ENCODE data around the gene ALDH3B2. TPM values are rescaled to one million over a fixed set of nuclear protein-coding genes. Genes with fewer than 3 reads are reported as not detected.

The ALDH3B2 gene
- polyA plus RNA-seq, 3 donors: 1.8 to 3.1 (median 2.0) TPM

GRCh38 chr11:67616431-67617242 lies 57.8 kb downstream of the ALDH3B2 start:
- no peak for DNase-seq (ENCODE audit: low read depth in 3 of 3, low spot score in 2 of 3)

- no peak for DNase-seq (ENCODE audit: low read depth in 3 of 3, low spot score in 2 of 3)
Observed at GRCh38 chr11:67615728-67616430, 58.5 kb downstream of the ALDH3B2 start.

DNA sequence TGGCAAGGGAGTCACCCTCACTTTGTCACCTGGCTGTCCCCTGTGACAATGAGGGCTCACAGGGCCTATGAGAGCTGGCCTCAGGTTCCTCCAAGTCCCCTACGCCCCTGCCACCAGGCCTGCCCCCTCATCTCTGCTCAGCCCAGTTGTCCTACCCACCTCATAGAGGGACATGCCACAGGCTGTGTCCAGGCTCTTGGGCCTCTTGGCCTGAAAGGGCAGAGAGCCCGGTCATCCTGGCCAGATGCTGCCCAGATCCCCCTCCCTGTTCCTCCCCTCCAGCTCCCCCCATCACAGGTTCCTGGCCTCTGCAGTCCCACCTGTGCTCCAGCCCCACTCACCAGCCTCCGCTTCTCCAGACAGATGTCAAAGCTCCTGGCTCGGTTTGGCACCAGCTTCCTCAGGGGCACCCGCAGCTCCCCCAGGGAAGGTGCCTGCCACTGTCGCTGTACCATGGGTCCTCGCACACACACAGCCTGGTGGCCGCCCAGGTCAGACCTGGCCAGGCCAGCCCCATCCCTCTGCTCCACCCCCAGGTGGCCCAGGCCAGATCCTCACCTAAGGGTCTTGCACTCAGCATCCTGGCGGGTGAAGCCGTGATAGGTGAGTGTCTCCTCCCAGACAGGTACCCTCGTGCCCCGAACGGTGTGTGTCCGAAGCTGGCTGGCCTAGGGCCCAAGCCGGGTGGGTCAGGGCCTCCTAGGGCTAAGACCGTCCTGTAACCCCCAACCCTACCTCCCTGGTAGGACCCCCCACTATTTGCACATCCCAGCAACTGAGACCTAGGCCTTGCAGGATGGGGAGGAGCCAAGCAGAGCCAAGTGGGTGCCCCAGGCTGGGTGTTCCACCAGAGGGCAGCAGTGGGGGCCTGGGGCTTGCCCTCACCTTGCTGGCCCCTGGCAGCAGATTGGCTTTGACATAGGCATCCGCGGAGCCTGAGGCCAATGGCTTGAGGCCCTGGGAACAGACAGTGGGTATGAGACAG lies 59.4 kb downstream of the ALDH3B2 start:
- no peak for DNase-seq (ENCODE audit: low read depth in 3 of 3, low spot score in 2 of 3)

DNA sequence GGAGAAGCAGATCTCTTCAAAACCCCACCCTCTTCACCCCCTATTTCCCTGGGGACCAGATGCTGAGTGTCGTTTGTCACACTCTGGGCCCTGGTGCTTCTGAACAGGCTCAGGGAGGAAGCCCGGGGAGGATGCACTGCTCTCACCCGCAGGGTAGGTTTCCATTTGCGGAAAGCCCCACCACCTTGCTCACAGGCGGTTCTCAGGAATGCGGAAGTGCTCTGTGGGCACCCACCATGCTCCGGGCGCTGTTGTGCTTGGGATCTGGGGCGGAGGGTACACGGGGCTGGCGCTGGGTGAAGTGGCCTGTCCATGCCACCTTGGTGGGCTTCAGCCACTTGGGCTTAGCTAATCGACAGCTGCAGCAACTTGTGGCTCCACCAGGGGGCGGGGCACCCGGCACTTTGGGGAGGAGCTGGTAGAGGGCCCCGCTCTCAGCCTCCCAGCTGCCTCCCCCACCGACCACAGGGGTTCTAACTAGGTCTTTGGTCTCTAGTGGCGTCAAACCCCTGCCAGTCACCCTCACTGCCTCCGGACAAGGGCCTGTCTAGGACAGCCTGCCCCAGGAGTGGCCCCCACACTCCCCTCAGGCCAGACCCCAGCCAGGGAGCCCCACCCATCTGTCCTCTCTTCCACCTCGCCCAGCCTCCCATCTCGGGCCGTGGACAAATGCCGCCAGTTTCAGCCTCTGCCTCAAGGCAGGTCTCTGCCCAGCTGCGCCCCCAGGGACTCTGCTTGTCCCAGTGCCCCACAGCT lies 60.3 kb downstream of the ALDH3B2 start:
- DNase-seq (ENCODE audit: low read depth in 3 of 3, low spot score in 2 of 3): peak in 1 of 3 donors; percentile 40

- no peak for DNase-seq (ENCODE audit: low read depth in 3 of 3, low spot score in 2 of 3)
Observed at GRCh38 chr11:67613313-67613959, 61.0 kb downstream of the ALDH3B2 start.

DNA sequence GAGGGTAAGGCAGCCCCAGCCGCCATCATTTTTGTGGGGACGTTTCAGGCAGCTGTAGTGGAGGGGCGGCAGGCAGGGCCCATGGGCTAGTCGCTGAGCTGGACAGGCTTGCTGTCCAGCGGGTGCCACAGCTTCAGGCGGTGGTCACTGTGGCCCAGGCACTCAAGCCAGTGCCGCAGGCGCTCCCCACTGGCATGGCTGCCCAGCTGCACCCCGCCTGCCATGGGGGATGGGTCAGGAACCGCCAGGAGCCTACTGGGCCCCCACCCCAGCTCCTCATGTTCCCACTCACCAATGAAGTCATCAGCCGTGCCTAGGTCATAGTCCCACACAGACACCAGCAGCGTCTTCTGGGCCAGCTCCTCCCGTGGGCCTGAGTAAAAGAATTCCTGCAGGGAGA lies 61.7 kb downstream of the ALDH3B2 start:
- DNase-seq (ENCODE audit: low read depth in 3 of 3, low spot score in 2 of 3): no peak

Other genes starting within 250 kb of the ALDH3B2 start
- 10 to 100 TPM; 36.0 to 45.1 (median 39.1) TPM for gene RPS6KB2, start 246.1 kb downstream of the ALDH3B2 start, polyA plus RNA-seq (ENCODE audit: insufficient read length in 3 of 3)
- gene PTPRCAP, start 236.9 kb downstream of the ALDH3B2 start, polyA plus RNA-seq (ENCODE audit: insufficient read length in 3 of 3): 1 to 10 TPM in 2 of 3 donors, under 1 TPM in 1; 0.85 to 2.6 (median 1.9) TPM
- gene CORO1B, start 231.1 kb downstream of the ALDH3B2 start, polyA plus RNA-seq (ENCODE audit: insufficient read length in 3 of 3): 10 to 100 TPM; 55.1 to 65.0 (median 64.0) TPM
- gene GPR152, start 221.9 kb downstream of the ALDH3B2 start, polyA plus RNA-seq (ENCODE audit: insufficient read length in 3 of 3): not detected
- 1 to 10 TPM in 1 of 3 donors, under 1 TPM in 2; 0.44 to 1.0 (median 0.64) TPM for gene CABP4, start 219.3 kb downstream of the ALDH3B2 start, polyA plus RNA-seq (ENCODE audit: insufficient read length in 3 of 3)
- 10 to 100 TPM; 36.0 to 45.1 (median 42.7) TPM for gene TMEM134, start 205.4 kb downstream of the ALDH3B2 start, polyA plus RNA-seq (ENCODE audit: insufficient read length in 3 of 3)
- 10 to 100 TPM; 61.9 to 72.1 (median 66.7) TPM for gene AIP, start 191.6 kb downstream of the ALDH3B2 start, polyA plus RNA-seq (ENCODE audit: insufficient read length in 3 of 3)
- gene PITPNM1, start 169.3 kb downstream of the ALDH3B2 start, polyA plus RNA-seq (ENCODE audit: insufficient read length in 3 of 3): 10 to 100 TPM; 21.5 to 26.4 (median 23.8) TPM
- gene CDK2AP2, start 166.5 kb downstream of the ALDH3B2 start, polyA plus RNA-seq (ENCODE audit: insufficient read length in 3 of 3): 10 to 100 TPM; 31.3 to 46.8 (median 36.5) TPM
- under 1 TPM in 2 of 3 donors, not detected in 1; 0.23 to 0.24 TPM for gene CABP2, start 151.2 kb downstream of the ALDH3B2 start, polyA plus RNA-seq (ENCODE audit: insufficient read length in 3 of 3)
- gene GSTP1, start 90.8 kb downstream of the ALDH3B2 start, polyA plus RNA-seq (ENCODE audit: insufficient read length in 3 of 3): 100 to 1,000 TPM; 671 to 854 (median 757) TPM
- 100 to 1,000 TPM; 149 to 153 (median 149) TPM for gene NDUFV1, start 67.7 kb downstream of the ALDH3B2 start, polyA plus RNA-seq (ENCODE audit: insufficient read length in 3 of 3)
- 1 to 10 TPM; 3.3 to 5.3 (median 3.4) TPM for gene NUDT8, start 44.7 kb downstream of the ALDH3B2 start, polyA plus RNA-seq (ENCODE audit: insufficient read length in 3 of 3)
- not detected for gene TBX10, start 34.9 kb downstream of the ALDH3B2 start, polyA plus RNA-seq (ENCODE audit: insufficient read length in 3 of 3)
- 10 to 100 TPM; 16.8 to 24.9 (median 23.2) TPM for gene ACY3, start 23.9 kb downstream of the ALDH3B2 start, polyA plus RNA-seq (ENCODE audit: insufficient read length in 3 of 3)

All from right renal cortex interstitium (tissue), 3 donors.